ENCODE measurements around the gene GALNT9. TPM values are rescaled to one million over a fixed set of nuclear protein-coding genes. Genes with fewer than 3 reads are reported as not detected.

The GALNT9 gene
- total RNA-seq, 2 donors from 2014 or later: 4.0 to 10.8 TPM

GRCh38 chr12:132272711-132273110, 56.7 kb downstream of the GALNT9 start:
- Histone ChIP-seq H3K36me3 (no peaks in the 10 kb centered on the region), H3K4me3 (no peak overlapping the region), H3K27me3 (no peaks in the 10 kb centered on the region), H3K9me3 (no peaks in the 10 kb centered on the region), H3K4me1 (no peaks in the 10 kb centered on the region), H3K27ac (no peak overlapping the region)
- TF ChIP-seq CTCF (IDR thresholded peaks at IDR 0.05): no peak
- DNase-seq (ENCODE audit: low spot score): no peak

- no peak overlapping the region for H3K27ac ChIP-seq
- DNase-seq (ENCODE audit: low spot score): no peak
- H3K4me1 ChIP-seq: no peaks in the 10 kb centered on the region
- no peak for TF ChIP-seq CTCF (IDR thresholded peaks at IDR 0.05)
- H3K4me3 ChIP-seq: no peak overlapping the region
- no peaks in the 10 kb centered on the region for H3K27me3 ChIP-seq
- no peaks in the 10 kb centered on the region for H3K9me3 ChIP-seq
- no peaks in the 10 kb centered on the region for H3K36me3 ChIP-seq
Observed at GRCh38 chr12:132271755-132272092, 57.7 kb downstream of the GALNT9 start.

GRCh38 chr12:132270969-132271754, 58.2 kb downstream of the GALNT9 start:
- Histone ChIP-seq H3K4me1 (no peaks in the 10 kb centered on the region), H3K27me3 (no peaks in the 10 kb centered on the region), H3K9me3 (no peaks in the 10 kb centered on the region), H3K27ac (no peak overlapping the region), H3K4me3 (no peak overlapping the region), H3K36me3 (no peaks in the 10 kb centered on the region)
- no peak for DNase-seq (ENCODE audit: low spot score)
- no peak for TF ChIP-seq CTCF (IDR thresholded peaks at IDR 0.05)

GRCh38 chr12:132270516-132270915, 58.9 kb downstream of the GALNT9 start:
- no peak for DNase-seq (ENCODE audit: low spot score)
- TF ChIP-seq CTCF (IDR thresholded peaks at IDR 0.05): no peak
- no peaks in the 10 kb centered on the region for H3K27me3 ChIP-seq

GRCh38 chr12:132269271-132269968, 60.0 kb downstream of the GALNT9 start:
- DNase-seq (ENCODE audit: low spot score): no peak
- H3K27me3 ChIP-seq: no peaks in the 10 kb centered on the region
- H3K4me1 ChIP-seq: no peaks in the 10 kb centered on the region
- no peaks in the 10 kb centered on the region for H3K9me3 ChIP-seq
- H3K4me3 ChIP-seq: no peak overlapping the region
- H3K36me3 ChIP-seq: no peaks in the 10 kb centered on the region
- no peak for TF ChIP-seq CTCF (IDR thresholded peaks at IDR 0.05)
- no peak overlapping the region for H3K27ac ChIP-seq

More at GRCh38 chr12:132270516-132270915, 58.9 kb downstream of the GALNT9 start:
- Histone ChIP-seq H3K9me3 (no peaks in the 10 kb centered on the region), H3K27ac (no peak overlapping the region), H3K4me3 (no peak overlapping the region), H3K4me1 (no peaks in the 10 kb centered on the region), H3K36me3 (no peaks in the 10 kb centered on the region)
